Gastrocnemius medialis (tissue), 4 donors: ENCODE data around the gene RNF123. TPM values are rescaled to one million over a fixed set of nuclear protein-coding genes. Genes with fewer than 3 reads are reported as not detected.

Experiments
- ATAC-seq, 2 donors: fragments of 150-250 bp; one replicate each; pipeline ENCODE4 v1.9.1; 2016
- DNase-seq, 2 donors: peaks; one replicate each; pipeline ENCODE4 v3.0.0-alpha.2; 2019
- H3K27ac ChIP-seq, 4 donors: fragments of 200-600 bp; sonication (generic); 1 replicate in 1 of 4; 2 replicates in 3 of 4; pipeline ENCODE4 v1.5.1; 2016 to 2018; ENCODE audit warnings: mild to moderate bottlenecking in 2 of 4, moderate library complexity in 1 of 4
- H3K27me3 ChIP-seq, 3 donors: fragments of 200-600 bp; sonication (generic) in 2 of 3; 1 replicate in 1 of 3; 2 replicates in 2 of 3; pipeline versions ENCODE4 v1.5.1 to v1.6.0; 2016 to 2019; ENCODE audit warnings: mild to moderate bottlenecking in 1 of 3, moderate library complexity in 1 of 3
- H3K36me3 ChIP-seq, 2 donors: fragments of 200-600 bp; sonication (generic) in 1 of 2; one replicate each; pipeline ENCODE4 v1.5.1; 2017 to 2018
- H3K4me1 ChIP-seq, 2 donors: fragments of 200-600 bp; sonication (generic) in 1 of 2; one replicate each; pipeline ENCODE4 v1.5.1; 2016 to 2017; ENCODE audit warnings: mild to moderate bottlenecking in 2 of 2
- H3K4me3 ChIP-seq, 4 donors: fragments of 200-600 bp; sonication (generic) in 3 of 4; 1 replicate in 1 of 4; 2 replicates in 3 of 4; pipeline ENCODE4 v1.5.1; 2016 to 2019; ENCODE audit warnings: mild to moderate bottlenecking in 2 of 4
- H3K9me3 ChIP-seq, 3 donors: fragments of 200-600 bp; sonication (generic) in 2 of 3; 1 replicate in 1 of 3; 2 replicates in 2 of 3; pipeline ENCODE4 v1.5.1; 2016 to 2019
- CTCF ChIP-seq, 5 experiments: fragments of 450-650 bp in 3 of 5; fragments of 200-600 bp in 2 of 5; sonication (generic) in 2 of 5; IDR thresholded peaks in 4 of 5; conservative IDR thresholded peaks in 1 of 5; 1 replicate in 4 of 5; 2 replicates in 1 of 5; pipeline ENCODE4 v1.5.1; 2016 to 2019; ENCODE audit warnings: antibody characterized with exemption in 5 of 5, mild to moderate bottlenecking in 3 of 5, moderate library complexity in 3 of 5
- POLR2A ChIP-seq, 2 donors: fragments of 450-650 bp; IDR thresholded peaks; one replicate each; pipeline ENCODE4 v1.6.1; 2017; ENCODE audit warnings: antibody characterized with exemption in 2 of 2, mild to moderate bottlenecking in 2 of 2, moderate library complexity in 2 of 2
- in situ Hi-C, 4 donors: fragments of 200-750 bp; cut with MboI; loops; one replicate each; pipeline versions ENCODE4 v1.15.0 to v1.8.0; 2017; ENCODE audit warnings: low sequenced_read_pairs in 4 of 4
- intact Hi-C: fragments of 100-400 bp; cut with DNase I; formaldehyde crosslinking; loops from one replicate; pipeline ENCODE4 v1.15.1; 2023; ENCODE audit warnings: low total_unique reads
- total RNA-seq, 4 donors: library from RNA; depleted of rRNA; stranded (reverse); fragments of >200 nt; gene quantifications; one replicate each; pipeline versions ENCODE4 v1.1.0 to v1.2.3, GENCODE V29; 2016

The RNF123 gene
- total RNA-seq = 100 to 1,000 TPM in 3 of 4 donors, 10 to 100 TPM in 1; 82.8 to 132 (median 128) TPM

- peak; percentile 73 to 81 for ATAC-seq
- Histone ChIP-seq H3K4me1 (peaks cover 47 to 63% of the 10 kb centered on the region in 2 donors), H3K4me3 (peak within 1 kb of the TSS; percentile 91 to 100 (median 98)), H3K36me3 (no peaks in the 10 kb centered on the region), H3K9me3 (no peaks in the 10 kb centered on the region), H3K27me3 (peaks cover 0 to 3% (median 0%) of the 10 kb centered on the region in 3 donors), H3K27ac (peak within 1 kb of the TSS; percentile 92 to 99 (median 96))
- TF ChIP-seq CTCF (IDR thresholded peaks at IDR 0.05 in 4 of 5, conservative IDR thresholded peaks at IDR 0.05 in 1 of 5) = peak in 4 of 5 experiments; percentile 27 to 51 (median 41)
- peak; percentile 82 to 83 for TF ChIP-seq POLR2A (IDR thresholded peaks at IDR 0.05)
- DNase-seq = peak; percentile 78 to 86
- in situ Hi-C loops (no loop called here), intact Hi-C loops (loop anchor here (2.0 kb wide), 1 partner anchor 14 kb away; the partner anchor contains the start of gene APEH)
Observed at GRCh38 chr3:49689046-49689907, at the start of gene RNF123, which contains the start of gene MST1. Gene RNF123 (plus strand): TSS chr3:49689557. CDS start chr3:49691166, 1,609 bp downstream. Gene MST1 (minus strand): TSS chr3:49689474. CDS start chr3:49688691, 783 bp downstream.

- Histone ChIP-seq H3K9me3 (no peaks in the 10 kb centered on the region), H3K27ac (no peak overlapping the region), H3K27me3 (no peaks in the 10 kb centered on the region), H3K4me3 (no peak overlapping the region), H3K36me3 (no peaks in the 10 kb centered on the region), H3K4me1 (no peaks in the 10 kb centered on the region)
- no peak for DNase-seq
- in situ Hi-C loops (no loop called here), intact Hi-C loops (no loop called here)
- TF ChIP-seq CTCF (IDR thresholded peaks at IDR 0.05 in 4 of 5, conservative IDR thresholded peaks at IDR 0.05 in 1 of 5) = no peak
- no peak for TF ChIP-seq POLR2A (IDR thresholded peaks at IDR 0.05)
- ATAC-seq = no peak
Observed at GRCh38 chr3:49641292-49641691, 48.1 kb upstream of the RNF123 start.

GRCh38 chr3:49641921-49642707, 47.2 kb upstream of the RNF123 start:
- no peak overlapping the region for H3K27ac ChIP-seq
- DNase-seq (no peak), ATAC-seq (no peak)
- TF ChIP-seq POLR2A (IDR thresholded peaks at IDR 0.05) (no peak), CTCF (IDR thresholded peaks at IDR 0.05 in 4 of 5, conservative IDR thresholded peaks at IDR 0.05 in 1 of 5) (no peak)
- intact Hi-C loops (no loop called here), in situ Hi-C loops (no loop called here)
- H3K9me3 ChIP-seq = no peaks in the 10 kb centered on the region
- no peaks in the 10 kb centered on the region for H3K36me3 ChIP-seq
- H3K4me1 ChIP-seq = no peaks in the 10 kb centered on the region
- H3K27me3 ChIP-seq = no peaks in the 10 kb centered on the region
- H3K4me3 ChIP-seq = no peak overlapping the region

GRCh38 chr3:49642708-49643145, 46.6 kb upstream of the RNF123 start:
- no peak for TF ChIP-seq POLR2A (IDR thresholded peaks at IDR 0.05)
- TF ChIP-seq CTCF (IDR thresholded peaks at IDR 0.05 in 4 of 5, conservative IDR thresholded peaks at IDR 0.05 in 1 of 5) = no peak
- no peaks in the 10 kb centered on the region for H3K9me3 ChIP-seq
- H3K27me3 ChIP-seq = no peaks in the 10 kb centered on the region
- in situ Hi-C loops (no loop called here), intact Hi-C loops (no loop called here)
- no peak overlapping the region for H3K4me3 ChIP-seq
- H3K36me3 ChIP-seq = no peaks in the 10 kb centered on the region
- H3K4me1 ChIP-seq = peaks cover 5 to 6% of the 10 kb centered on the region in 2 donors
- DNase-seq (no peak), ATAC-seq (no peak)
- H3K27ac ChIP-seq = no peak overlapping the region
